Loucy (cell line): ENCODE data around the gene LTBR.

Source experiments
- H2AFZ ChIP-seq: fragments of 200-600 bp; sonication (generic); 2 replicates; pipeline ENCODE4 v1.6.0; 2016; ENCODE audit warnings: antibody characterized with exemption, mild to moderate bottlenecking, low read length, moderate library complexity
- H3F3A ChIP-seq: fragments of 200-600 bp; 2 replicates; pipeline ENCODE4 v1.6.0; 2016; ENCODE audit warnings: antibody characterized with exemption, low read depth, mild to moderate bottlenecking
- H3K27me3 ChIP-seq: fragments of 200-600 bp; sonication (generic); 2 replicates; pipeline ENCODE4 v1.6.1; 2014; ENCODE audit warnings: low read length, mild to moderate bottlenecking; ENCODE audit not compliant: insufficient read depth, poor library complexity, severe bottlenecking
- H3K36me3 ChIP-seq: fragments of 200-600 bp; sonication (generic); 2 replicates; pipeline ENCODE4 v1.6.1; 2016; ENCODE audit warnings: low read length; ENCODE audit not compliant: insufficient read depth
- H3K4me1 ChIP-seq: fragments of 200-600 bp; sonication (generic); 2 replicates; pipeline ENCODE4 v1.5.1; 2014; ENCODE audit warnings: low read length, mild to moderate bottlenecking; ENCODE audit not compliant: insufficient read depth, poor library complexity, severe bottlenecking
- H3K4me2 ChIP-seq: fragments of 200-600 bp; sonication (generic); 2 replicates; pipeline ENCODE4 v1.6.0; 2014; ENCODE audit warnings: antibody characterized with exemption, low read length, low read depth, mild to moderate bottlenecking; ENCODE audit not compliant: poor library complexity, severe bottlenecking
- H3K4me3 ChIP-seq: fragments of 200-600 bp; sonication (generic); 2 replicates; pipeline ENCODE4 v1.5.1; 2014; ENCODE audit warnings: low read length, mild to moderate bottlenecking, mixed read lengths; ENCODE audit not compliant: poor library complexity, severe bottlenecking
- H3K79me2 ChIP-seq: fragments of 200-600 bp; sonication (generic); 2 replicates; pipeline ENCODE4 v1.6.1; 2014; ENCODE audit warnings: low read length; ENCODE audit not compliant: insufficient read depth
- H3K9ac ChIP-seq: fragments of 200-600 bp; sonication (generic); 2 replicates; pipeline ENCODE4 v1.6.0; 2014; ENCODE audit warnings: mild to moderate bottlenecking, low read depth, low read length, moderate library complexity; ENCODE audit not compliant: poor library complexity, severe bottlenecking
- H3K9me2 ChIP-seq: fragments of 200-600 bp; sonication (generic); replicated peaks from 2 replicates; pipeline ENCODE4 v1.6.1; 2016; ENCODE audit warnings: low read depth, low read length, mixed read lengths
- H3K9me3 ChIP-seq: fragments of 200-600 bp; sonication (generic); 2 replicates; pipeline ENCODE4 v1.6.1; 2014; ENCODE audit warnings: mild to moderate bottlenecking, antibody characterized with exemption, low read length, low read depth; ENCODE audit not compliant: insufficient read depth
- H4K20me1 ChIP-seq: fragments of 200-600 bp; sonication (generic); 2 replicates; pipeline ENCODE4 v1.6.0; 2014; ENCODE audit warnings: antibody characterized with exemption, low read length, mild to moderate bottlenecking; ENCODE audit not compliant: insufficient read depth, poor library complexity, severe bottlenecking
- CTCF ChIP-seq: fragments of 200-600 bp; sonication (generic); conservative IDR thresholded peaks from 2 replicates; pipeline ENCODE4 v1.5.1; 2014; ENCODE audit warnings: mild to moderate bottlenecking, antibody characterized with exemption, low read length
- EZH2phosphoT487 ChIP-seq: fragments of 200-600 bp; IDR thresholded peaks from 2 replicates; pipeline ENCODE4 v1.6.1; 2018; ENCODE audit warnings: antibody characterized with exemption, mild to moderate bottlenecking, moderate library complexity, borderline replicate concordance

The LTBR gene

GRCh38 chr12:6382982-6383381, 980 bp upstream of the LTBR start:
- Histone ChIP-seq H2AFZ (no peak overlapping the region), H3K36me3 (no peaks in the 10 kb centered on the region), H3K9me3 (no peaks in the 10 kb centered on the region), H3K9ac (no peak overlapping the region), H3K27me3 (no peaks in the 10 kb centered on the region), H3K79me2 (no peaks in the 10 kb centered on the region), H4K20me1 (no peaks in the 10 kb centered on the region), H3K4me3 (no peak overlapping the region), H3K4me2 (no peak overlapping the region), H3K9me2 (no peaks in the 10 kb centered on the region), H3F3A (no peaks in the 10 kb centered on the region), H3K4me1 (no peaks in the 10 kb centered on the region)
- TF ChIP-seq EZH2phosphoT487 (no peak), CTCF (no peak)

GRCh38 chr12:6384499-6385436, 806 bp downstream of the LTBR start:
- Histone ChIP-seq H3K27me3 (no peaks in the 10 kb centered on the region), H3K4me2 (no peak overlapping the region)
- TF ChIP-seq CTCF, result no peak
- no peak for TF ChIP-seq EZH2phosphoT487

GRCh38 chr12:6386038-6386437, 2.1 kb downstream of the LTBR start:
- no peaks in the 10 kb centered on the region for H3K79me2 ChIP-seq
- no peak overlapping the region for H3K9ac ChIP-seq
- no peak overlapping the region for H3K4me2 ChIP-seq
- H3K9me3 ChIP-seq, result no peaks in the 10 kb centered on the region
- H3K36me3 ChIP-seq, result no peaks in the 10 kb centered on the region
- H3F3A ChIP-seq, result no peaks in the 10 kb centered on the region
- H3K4me1 ChIP-seq, result no peaks in the 10 kb centered on the region
- no peaks in the 10 kb centered on the region for H3K27me3 ChIP-seq
- no peaks in the 10 kb centered on the region for H4K20me1 ChIP-seq
- H3K4me3 ChIP-seq, result no peak overlapping the region
- H3K9me2 ChIP-seq, result no peaks in the 10 kb centered on the region
- H2AFZ ChIP-seq, result no peak overlapping the region
- no peak for TF ChIP-seq EZH2phosphoT487
- TF ChIP-seq CTCF, result no peak

More at GRCh38 chr12:6384499-6385436, 806 bp downstream of the LTBR start:
- Histone ChIP-seq H3K9me2 (no peaks in the 10 kb centered on the region), H3K9me3 (no peaks in the 10 kb centered on the region), H3K4me3 (no peak overlapping the region), H2AFZ (no peak overlapping the region), H3K79me2 (no peaks in the 10 kb centered on the region), H4K20me1 (no peaks in the 10 kb centered on the region), H3K9ac (no peak overlapping the region), H3K36me3 (no peaks in the 10 kb centered on the region), H3K4me1 (no peaks in the 10 kb centered on the region), H3F3A (no peaks in the 10 kb centered on the region)
